ENCODE data around the gene FOXE3. TPM values are rescaled to one million over a fixed set of nuclear protein-coding genes. Genes with fewer than 3 reads are reported as not detected.

Gene FOXE3
- total and polyA plus RNA-seq, 7 experiments from 2014 or later = not detected

- ATAC-seq (no peak), DNase-seq (no peak)
- no peak overlapping the region for H3K4me3 ChIP-seq (ENCODE audit: low read length)
- Mint-ChIP-seq H3K36me3 (peaks cover 0 to 10% (median 0%) of the 10 kb centered on the region in 5 donors), H3K9me3 (peaks cover 0 to 3% (median 0%) of the 10 kb centered on the region in 11 donors), H3K4me1 (no peaks in the 10 kb centered on the region), H3K4me3 (no peak overlapping the region), H3K27ac (no peak overlapping the region), H3K27me3 (peaks cover 52 to 84% (median 82%) of the 10 kb centered on the region in 5 donors)
- no peaks in the 10 kb centered on the region for H3K36me3 ChIP-seq (ENCODE audit: control insufficient read depth in 2 of 3, insufficient read depth in 3 of 3, low read length in 3 of 3)
- intact Hi-C loops (cut with micrococcal nuclease) = no loop called here
- peaks cover 0 to 3% of the 10 kb centered on the region in 2 donors for H3K27me3 ChIP-seq (ENCODE audit: control insufficient read depth in 2 of 2, insufficient read depth in 2 of 2, low read length in 2 of 2)
- H3K27ac ChIP-seq (ENCODE audit: low read depth, low read length) = no peak overlapping the region
- no peaks in the 10 kb centered on the region for H3K9me3 ChIP-seq (ENCODE audit: control insufficient read depth in 2 of 3, low read length in 3 of 3)
- ChIA-PET POLR2A (no interaction called here), CTCF (no interaction called here)
- H3K4me1 ChIP-seq (ENCODE audit: control insufficient read depth in 2 of 2, insufficient read depth in 2 of 2, low read length in 2 of 2) = no peaks in the 10 kb centered on the region
Observed at GRCh38 chr1:47459253-47459788, 43.2 kb downstream of the FOXE3 start.

DNA sequence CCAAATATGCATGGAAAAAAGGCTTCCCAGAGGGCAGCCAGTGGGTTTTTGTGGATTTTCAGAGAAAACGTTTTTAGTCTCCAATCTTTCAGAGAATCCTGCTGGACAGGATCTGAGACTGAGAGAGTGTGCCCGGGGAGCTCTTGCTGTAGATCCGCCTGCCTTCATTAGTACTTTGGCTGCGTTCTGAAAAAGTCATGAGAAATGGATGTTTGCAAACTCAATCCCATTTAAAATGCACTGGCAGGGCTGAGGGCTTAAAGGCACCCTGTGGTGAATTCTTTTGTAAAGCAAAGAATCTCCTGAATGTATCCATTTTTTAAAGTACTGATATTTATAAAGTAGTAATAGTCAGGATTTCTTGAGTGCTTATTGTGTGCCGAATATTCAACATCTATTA is 44.0 kb downstream of the FOXE3 start:
- no peaks in the 10 kb centered on the region for H3K36me3 ChIP-seq (ENCODE audit: control insufficient read depth in 2 of 3, insufficient read depth in 3 of 3, low read length in 3 of 3)
- intact Hi-C loops (cut with micrococcal nuclease) = no loop called here
- Mint-ChIP-seq H3K36me3 (peaks cover 0 to 8% (median 0%) of the 10 kb centered on the region in 5 donors), H3K9me3 (peaks cover 0 to 2% (median 0%) of the 10 kb centered on the region in 11 donors), H3K27me3 (peaks cover 49 to 80% (median 77%) of the 10 kb centered on the region in 5 donors), H3K27ac (no peak overlapping the region), H3K4me1 (no peaks in the 10 kb centered on the region), H3K4me3 (no peak overlapping the region)
- H3K4me3 ChIP-seq (ENCODE audit: low read length) = no peak overlapping the region
- ChIA-PET CTCF (no interaction called here), POLR2A (no interaction called here)
- DNase-seq = no peak
- peaks cover 0 to 3% of the 10 kb centered on the region in 2 donors for H3K27me3 ChIP-seq (ENCODE audit: control insufficient read depth in 2 of 2, insufficient read depth in 2 of 2, low read length in 2 of 2)
- no peaks in the 10 kb centered on the region for H3K4me1 ChIP-seq (ENCODE audit: control insufficient read depth in 2 of 2, insufficient read depth in 2 of 2, low read length in 2 of 2)
- H3K9me3 ChIP-seq (ENCODE audit: control insufficient read depth in 2 of 3, low read length in 3 of 3) = no peaks in the 10 kb centered on the region
- no peak for ATAC-seq
- H3K27ac ChIP-seq (ENCODE audit: low read depth, low read length) = no peak overlapping the region

DNA sequence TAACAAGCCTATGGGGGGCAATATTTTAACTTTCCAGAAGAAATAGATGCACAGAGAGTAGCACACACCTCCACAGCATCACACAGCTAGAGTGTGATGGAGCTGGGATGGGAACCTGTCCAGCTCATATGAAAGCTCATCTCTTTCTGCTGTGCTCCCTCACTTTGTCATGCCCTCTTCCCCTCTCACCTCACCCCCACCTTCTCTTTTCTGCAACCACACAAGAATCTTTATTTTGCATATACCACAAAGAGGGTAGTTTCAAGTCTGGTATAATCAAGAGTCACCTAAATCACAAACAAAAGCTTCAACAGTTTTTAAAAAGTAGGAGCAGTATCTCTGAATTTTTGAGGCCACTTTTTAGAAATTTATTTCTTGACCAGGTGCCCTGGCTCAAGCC is 44.4 kb downstream of the FOXE3 start:
- H3K27ac Mint-ChIP-seq = no peak overlapping the region
- H3K27ac ChIP-seq (ENCODE audit: low read depth, low read length) = no peak overlapping the region

DNA sequence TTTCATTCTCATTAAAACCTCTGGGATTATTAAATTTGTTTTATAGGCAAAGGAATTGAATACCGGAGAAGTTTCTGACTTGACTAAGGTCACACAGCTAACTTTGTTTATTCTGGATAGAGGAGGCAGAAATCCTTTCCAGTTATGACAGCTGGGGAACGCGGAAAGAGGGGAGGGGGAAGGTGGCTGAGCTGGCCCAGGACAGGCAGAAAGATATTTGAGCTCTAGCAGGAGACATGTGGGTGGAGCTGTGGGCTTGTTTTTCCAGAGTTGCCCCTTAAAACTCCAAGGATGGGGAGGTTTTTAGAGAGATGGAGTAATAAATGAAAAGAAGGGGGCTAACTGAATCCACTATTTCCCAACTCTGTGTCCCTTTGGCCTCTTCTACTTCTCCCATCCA is 49.5 kb downstream of the FOXE3 start:
- DNase-seq (no peak), ATAC-seq (no peak)
- H3K9me3 ChIP-seq (ENCODE audit: control insufficient read depth in 2 of 3, low read length in 3 of 3) = no peaks in the 10 kb centered on the region
- Mint-ChIP-seq H3K36me3 (peaks cover 0 to 6% (median 0%) of the 10 kb centered on the region in 5 donors), H3K4me3 (no peak overlapping the region), H3K27ac (no peak overlapping the region), H3K27me3 (peaks cover 28 to 48% (median 45%) of the 10 kb centered on the region in 5 donors), H3K9me3 (peaks cover 0 to 4% (median 0%) of the 10 kb centered on the region in 11 donors), H3K4me1 (no peaks in the 10 kb centered on the region)
- ChIA-PET CTCF (no interaction called here), POLR2A (no interaction called here)
- H3K27me3 ChIP-seq (ENCODE audit: control insufficient read depth in 2 of 2, insufficient read depth in 2 of 2, low read length in 2 of 2) = peaks cover 0 to 2% of the 10 kb centered on the region in 2 donors
- H3K4me3 ChIP-seq (ENCODE audit: low read length) = no peak overlapping the region
- H3K4me1 ChIP-seq (ENCODE audit: control insufficient read depth in 2 of 2, insufficient read depth in 2 of 2, low read length in 2 of 2) = no peaks in the 10 kb centered on the region
- no peaks in the 10 kb centered on the region for H3K36me3 ChIP-seq (ENCODE audit: control insufficient read depth in 2 of 3, insufficient read depth in 3 of 3, low read length in 3 of 3)
- intact Hi-C loops (cut with micrococcal nuclease) = no loop called here
- H3K27ac ChIP-seq (ENCODE audit: low read depth, low read length) = no peak overlapping the region

More for the DNA sequence above, 44.4 kb downstream of the FOXE3 start:
- ChIA-PET CTCF (no interaction called here), POLR2A (no interaction called here)
- Mint-ChIP-seq H3K4me1 (no peaks in the 10 kb centered on the region), H3K4me3 (no peak overlapping the region), H3K27me3 (peaks cover 46 to 76% (median 72%) of the 10 kb centered on the region in 5 donors), H3K9me3 (peaks cover 0 to 2% (median 0%) of the 10 kb centered on the region in 11 donors), H3K36me3 (peaks cover 0 to 6% (median 0%) of the 10 kb centered on the region in 5 donors)
- intact Hi-C loops (cut with micrococcal nuclease) = no loop called here
- H3K4me1 ChIP-seq (ENCODE audit: control insufficient read depth in 2 of 2, insufficient read depth in 2 of 2, low read length in 2 of 2) = no peaks in the 10 kb centered on the region
- H3K4me3 ChIP-seq (ENCODE audit: low read length) = no peak overlapping the region
- no peak for ATAC-seq
- no peak for DNase-seq
- peaks cover 0 to 3% of the 10 kb centered on the region in 2 donors for H3K27me3 ChIP-seq (ENCODE audit: control insufficient read depth in 2 of 2, insufficient read depth in 2 of 2, low read length in 2 of 2)
- H3K36me3 ChIP-seq (ENCODE audit: control insufficient read depth in 2 of 3, insufficient read depth in 3 of 3, low read length in 3 of 3) = no peaks in the 10 kb centered on the region
- no peaks in the 10 kb centered on the region for H3K9me3 ChIP-seq (ENCODE audit: control insufficient read depth in 2 of 3, low read length in 3 of 3)

Other genes with a start within 250 kb of the FOXE3 start
- gene PDZK1IP1, start 226.2 kb upstream of the FOXE3 start, total RNA-seq = not detected
- gene PDZK1IP1, start 226.2 kb upstream of the FOXE3 start, polyA plus RNA-seq = not detected
- gene TAL1, start 184.1 kb upstream of the FOXE3 start, total RNA-seq = 1 to 10 TPM in 1 of 5 experiments, under 1 TPM in 1, not detected in 3; 0.42 to 4.0 TPM
- gene TAL1, start 184.1 kb upstream of the FOXE3 start, polyA plus RNA-seq = not detected
- 10 to 100 TPM in 1 of 5 experiments, 1 to 10 TPM in 4; 1.3 to 28.5 (median 1.9) TPM for gene STIL, start 102.1 kb upstream of the FOXE3 start, total RNA-seq
- gene STIL, start 102.1 kb upstream of the FOXE3 start, polyA plus RNA-seq = under 1 TPM; 0.47 to 0.69 TPM
- 100 to 1,000 TPM in 3 of 5 experiments, 10 to 100 TPM in 2; 83.2 to 141 (median 106) TPM for gene CMPK1, start 82.5 kb upstream of the FOXE3 start, total RNA-seq
- gene CMPK1, start 82.5 kb upstream of the FOXE3 start, polyA plus RNA-seq = 100 to 1,000 TPM; 147 to 159 TPM
- under 1 TPM; 0.16 to 0.59 (median 0.24) TPM for gene FOXD2, start 21.8 kb downstream of the FOXE3 start, total RNA-seq
- gene FOXD2, start 21.8 kb downstream of the FOXE3 start, polyA plus RNA-seq = under 1 TPM; 0.05 TPM